HG03175 (cell line): ENCODE measurements around the gene KCNAB1.
"Not testable (repeated sequence)": the region's sequence is repeated elsewhere in the genome, so short reads cannot be mapped to it uniquely, and the experiment has no call there.

Source experiments
- ATAC-seq: cut with Tn5 transposase; IDR thresholded peaks from one replicate; pipeline ENCODE4 v1.9.1; 2021; ENCODE audit warnings: mild to moderate bottlenecking, moderate library complexity; ENCODE audit not compliant: unreplicated experiment

The KCNAB1 gene

GRCh38 chr3:156259896-156260295 lies 139.5 kb downstream of the KCNAB1 start:
- no peak for ATAC-seq

GRCh38 chr3:156260331-156260730 lies 140.0 kb downstream of the KCNAB1 start:
- no peak for ATAC-seq

GRCh38 chr3:156264771-156265170 lies 144.4 kb downstream of the KCNAB1 start:
- no peak for ATAC-seq

- no peak for ATAC-seq
Observed at GRCh38 chr3:156271508-156271907, 151.1 kb downstream of the KCNAB1 start.

GRCh38 chr3:156271995-156272719 lies 151.8 kb downstream of the KCNAB1 start:
- ATAC-seq: no peak

GRCh38 chr3:156273111-156273694 lies 152.8 kb downstream of the KCNAB1 start:
- no peak for ATAC-seq

GRCh38 chr3:156274791-156275190 lies 154.4 kb downstream of the KCNAB1 start:
- no peak for ATAC-seq

GRCh38 chr3:156284637-156285036 lies 164.3 kb downstream of the KCNAB1 start:
- ATAC-seq: not testable (repeated sequence)

GRCh38 chr3:156285626-156286025 lies 165.2 kb downstream of the KCNAB1 start:
- ATAC-seq: no peak

- ATAC-seq: no peak
Observed at GRCh38 chr3:156290924-156291271, 170.5 kb downstream of the KCNAB1 start.

- ATAC-seq: no peak
Observed at GRCh38 chr3:156291272-156292123, 171.1 kb downstream of the KCNAB1 start.

- ATAC-seq: no peak
Observed at GRCh38 chr3:156293566-156293965, 173.2 kb downstream of the KCNAB1 start.

GRCh38 chr3:156297582-156297981 lies 177.2 kb downstream of the KCNAB1 start:
- ATAC-seq: no peak

GRCh38 chr3:156298014-156298413 lies 177.6 kb downstream of the KCNAB1 start:
- ATAC-seq: no peak

GRCh38 chr3:156298938-156299337 lies 178.6 kb downstream of the KCNAB1 start:
- ATAC-seq: no peak

GRCh38 chr3:156299569-156299968 lies 179.2 kb downstream of the KCNAB1 start:
- no peak for ATAC-seq

GRCh38 chr3:156300371-156300770 lies 180.0 kb downstream of the KCNAB1 start:
- ATAC-seq: no peak

GRCh38 chr3:156300929-156301840 lies 180.8 kb downstream of the KCNAB1 start:
- ATAC-seq: no peak

GRCh38 chr3:156303001-156303707 lies 182.8 kb downstream of the KCNAB1 start:
- ATAC-seq: no peak

GRCh38 chr3:156304406-156304805 lies 184.0 kb downstream of the KCNAB1 start:
- ATAC-seq: no peak
